ENCODE data around the gene COL27A1.

GRCh38 chr9:114149181-114149580 lies 6.2 kb upstream of the COL27A1 start:
- TF ChIP-seq, protein P1, sequence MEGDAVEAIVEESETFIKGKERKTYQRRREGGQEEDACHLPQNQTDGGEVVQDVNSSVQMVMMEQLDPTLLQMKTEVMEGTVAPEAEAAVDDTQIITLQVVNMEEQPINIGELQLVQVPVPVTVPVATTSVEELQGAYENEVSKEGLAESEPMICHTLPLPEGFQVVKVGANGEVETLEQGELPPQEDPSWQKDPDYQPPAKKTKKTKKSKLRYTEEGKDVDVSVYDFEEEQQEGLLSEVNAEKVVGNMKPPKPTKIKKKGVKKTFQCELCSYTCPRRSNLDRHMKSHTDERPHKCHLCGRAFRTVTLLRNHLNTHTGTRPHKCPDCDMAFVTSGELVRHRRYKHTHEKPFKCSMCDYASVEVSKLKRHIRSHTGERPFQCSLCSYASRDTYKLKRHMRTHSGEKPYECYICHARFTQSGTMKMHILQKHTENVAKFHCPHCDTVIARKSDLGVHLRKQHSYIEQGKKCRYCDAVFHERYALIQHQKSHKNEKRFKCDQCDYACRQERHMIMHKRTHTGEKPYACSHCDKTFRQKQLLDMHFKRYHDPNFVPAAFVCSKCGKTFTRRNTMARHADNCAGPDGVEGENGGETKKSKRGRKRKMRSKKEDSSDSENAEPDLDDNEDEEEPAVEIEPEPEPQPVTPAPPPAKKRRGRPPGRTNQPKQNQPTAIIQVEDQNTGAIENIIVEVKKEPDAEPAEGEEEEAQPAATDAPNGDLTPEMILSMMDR (IDR thresholded peaks at IDR 0.05): no peak
- TF ChIP-seq POLR2A (IDR thresholded peaks at IDR 0.05) (no peak), POLR2AphosphoS5 (IDR thresholded peaks at IDR 0.05) (no peak)
